PC-3 (cell line): ENCODE data around the gene GADD45GIP1.

ENCODE experiments used
- CTCF ChIP-seq: fragments of 300-600 bp; sonication (generic); conservative IDR thresholded peaks from 2 replicates; pipeline ENCODE4 v1.5.1; 2017; ENCODE audit warnings: antibody characterized with exemption, low read depth, mild to moderate bottlenecking, low read length
- EZH2 ChIP-seq: fragments of 300-600 bp; sonication (generic); IDR thresholded peaks from one replicate; pipeline ENCODE4 v1.6.1; 2017; ENCODE audit warnings: antibody characterized with exemption, mild to moderate bottlenecking, low read length; ENCODE audit not compliant: unreplicated experiment

DNA sequence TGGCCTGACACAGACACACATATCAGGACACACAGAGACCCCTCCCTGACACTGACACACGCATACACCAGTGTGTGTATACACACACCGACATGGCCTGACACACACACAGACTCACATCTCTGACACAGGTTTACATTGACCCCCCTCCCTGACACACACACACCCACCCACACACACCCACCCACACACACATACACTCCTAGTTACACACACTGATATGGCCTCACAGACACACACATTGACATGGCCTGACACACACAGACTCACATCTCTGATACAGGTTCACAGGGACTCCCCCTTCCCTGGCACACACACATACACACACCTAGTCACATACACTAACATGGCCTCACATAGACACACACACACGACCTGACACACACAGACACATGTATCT, 33.8 kb upstream of the GADD45GIP1 start:
- no peak for TF ChIP-seq CTCF
- no peak for TF ChIP-seq EZH2
